Measurements from ENCODE around the gene LSP1. TPM values are rescaled to one million over a fixed set of nuclear protein-coding genes. Genes with fewer than 3 reads are reported as not detected.

The LSP1 gene
- total and polyA plus RNA-seq, 2 of the 13 experiments (the other 11 are each of a cell fraction or from before 2014, with no cell fraction given): 0.59 to 1.00 TPM

DNA sequence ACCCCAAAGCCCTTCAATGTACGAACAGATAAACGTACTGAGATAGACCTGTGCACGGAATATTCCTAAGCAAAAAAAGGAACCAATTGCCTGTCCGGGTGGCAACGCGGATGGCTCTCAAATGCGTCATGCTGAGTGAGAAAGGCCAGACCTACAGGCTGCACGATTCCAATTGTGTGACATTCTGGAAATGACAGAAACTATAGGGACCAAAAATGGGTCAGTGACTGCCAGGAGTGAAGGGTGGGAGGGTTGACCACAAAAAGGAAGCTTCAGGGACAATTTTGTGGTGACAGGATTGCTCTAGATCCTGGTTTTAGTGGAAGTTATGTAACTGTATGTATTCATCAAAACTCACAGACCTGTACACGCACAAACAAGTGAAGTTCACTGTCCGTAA is 42.1 kb upstream of the LSP1 start:
- H3K4me1 ChIP-seq (ENCODE audit: insufficient read depth, low read length): no peaks in the 10 kb centered on the region
- no peak overlapping the region for H3K4me2 ChIP-seq (ENCODE audit: low read depth, low read length)
- DNase-seq (ENCODE audit: low spot score): no peak
- WGBS (ENCODE audit: low lambda C conversion rate): 41% methylated on average over 10 of the region's 10 CpGs
- no peak overlapping the region for H3K9ac ChIP-seq (ENCODE audit: insufficient read depth, low read depth, low read length)
- H3K27ac ChIP-seq (ENCODE audit: extremely low read length, insufficient read depth, low read length): no peak overlapping the region
- CTCF ChIA-PET (ENCODE audit: low intra/inter-chr PET ratio, low total read pairs): no interaction called here
- H4K20me1 ChIP-seq (ENCODE audit: insufficient read depth, low read length): no peaks in the 10 kb centered on the region
- peaks cover 3 to 53% of the 10 kb centered on the region in 2 experiments; a peak in 3 of 5 replicates for H3K27me3 ChIP-seq (ENCODE audit: control insufficient read depth in 1 of 2, insufficient read depth in 2 of 2, low read length in 2 of 2)
- no peaks in the 10 kb centered on the region for H3K36me3 ChIP-seq (replicated peaks in 1 of 2; ENCODE audit: control insufficient read depth in 1 of 2, insufficient read depth in 2 of 2, low read length in 2 of 2)
- TF ChIP-seq KAT2B (IDR thresholded peaks at IDR 0.05; ENCODE audit: borderline replicate concordance, low read depth, low read length): no peak
- TF ChIP-seq, protein P1, sequence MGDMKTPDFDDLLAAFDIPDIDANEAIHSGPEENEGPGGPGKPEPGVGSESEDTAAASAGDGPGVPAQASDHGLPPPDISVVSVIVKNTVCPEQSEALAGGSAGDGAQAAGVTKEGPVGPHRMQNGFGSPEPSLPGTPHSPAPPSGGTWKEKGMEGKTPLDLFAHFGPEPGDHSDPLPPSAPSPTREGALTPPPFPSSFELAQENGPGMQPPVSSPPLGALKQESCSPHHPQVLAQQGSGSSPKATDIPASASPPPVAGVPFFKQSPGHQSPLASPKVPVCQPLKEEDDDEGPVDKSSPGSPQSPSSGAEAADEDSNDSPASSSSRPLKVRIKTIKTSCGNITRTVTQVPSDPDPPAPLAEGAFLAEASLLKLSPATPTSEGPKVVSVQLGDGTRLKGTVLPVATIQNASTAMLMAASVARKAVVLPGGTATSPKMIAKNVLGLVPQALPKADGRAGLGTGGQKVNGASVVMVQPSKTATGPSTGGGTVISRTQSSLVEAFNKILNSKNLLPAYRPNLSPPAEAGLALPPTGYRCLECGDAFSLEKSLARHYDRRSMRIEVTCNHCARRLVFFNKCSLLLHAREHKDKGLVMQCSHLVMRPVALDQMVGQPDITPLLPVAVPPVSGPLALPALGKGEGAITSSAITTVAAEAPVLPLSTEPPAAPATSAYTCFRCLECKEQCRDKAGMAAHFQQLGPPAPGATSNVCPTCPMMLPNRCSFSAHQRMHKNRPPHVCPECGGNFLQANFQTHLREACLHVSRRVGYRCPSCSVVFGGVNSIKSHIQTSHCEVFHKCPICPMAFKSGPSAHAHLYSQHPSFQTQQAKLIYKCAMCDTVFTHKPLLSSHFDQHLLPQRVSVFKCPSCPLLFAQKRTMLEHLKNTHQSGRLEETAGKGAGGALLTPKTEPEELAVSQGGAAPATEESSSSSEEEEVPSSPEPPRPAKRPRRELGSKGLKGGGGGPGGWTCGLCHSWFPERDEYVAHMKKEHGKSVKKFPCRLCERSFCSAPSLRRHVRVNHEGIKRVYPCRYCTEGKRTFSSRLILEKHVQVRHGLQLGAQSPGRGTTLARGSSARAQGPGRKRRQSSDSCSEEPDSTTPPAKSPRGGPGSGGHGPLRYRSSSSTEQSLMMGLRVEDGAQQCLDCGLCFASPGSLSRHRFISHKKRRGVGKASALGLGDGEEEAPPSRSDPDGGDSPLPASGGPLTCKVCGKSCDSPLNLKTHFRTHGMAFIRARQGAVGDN (CRISPR knock-in tag; IDR thresholded peaks at IDR 0.05): no peak
- no peak for TF ChIP-seq AGO2 (optimal IDR thresholded peaks at IDR 0.05; ENCODE audit: low read depth, low read length)
- no peak for TF ChIP-seq ZNF232 (CRISPR knock-in tag; IDR thresholded peaks at IDR 0.05; ENCODE audit: borderline replicate concordance)
- no peak for TF ChIP-seq RXRB (CRISPR knock-in tag; IDR thresholded peaks at IDR 0.05; ENCODE audit: borderline replicate concordance)
- no peak for TF ChIP-seq TOPORS (CRISPR knock-in tag; IDR thresholded peaks at IDR 0.05)
- TF ChIP-seq, protein P2, sequence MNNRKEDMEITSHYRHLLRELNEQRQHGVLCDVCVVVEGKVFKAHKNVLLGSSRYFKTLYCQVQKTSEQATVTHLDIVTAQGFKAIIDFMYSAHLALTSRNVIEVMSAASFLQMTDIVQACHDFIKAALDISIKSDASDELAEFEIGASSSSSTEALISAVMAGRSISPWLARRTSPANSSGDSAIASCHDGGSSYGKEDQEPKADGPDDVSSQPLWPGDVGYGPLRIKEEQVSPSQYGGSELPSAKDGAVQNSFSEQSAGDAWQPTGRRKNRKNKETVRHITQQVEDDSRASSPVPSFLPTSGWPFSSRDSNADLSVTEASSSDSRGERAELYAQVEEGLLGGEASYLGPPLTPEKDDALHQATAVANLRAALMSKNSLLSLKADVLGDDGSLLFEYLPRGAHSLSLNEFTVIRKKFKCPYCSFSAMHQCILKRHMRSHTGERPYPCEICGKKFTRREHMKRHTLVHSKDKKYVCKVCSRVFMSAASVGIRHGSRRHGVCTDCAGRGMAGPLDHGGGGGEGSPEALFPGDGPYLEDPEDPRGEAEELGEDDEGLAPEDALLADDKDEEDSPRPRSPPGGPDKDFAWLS (CRISPR knock-in tag; IDR thresholded peaks at IDR 0.05; ENCODE audit: borderline replicate concordance): no peak
- no peak for TF ChIP-seq KDM1A (CRISPR knock-in tag; IDR thresholded peaks at IDR 0.05)
- TF ChIP-seq HIVEP1 (CRISPR knock-in tag; IDR thresholded peaks at IDR 0.05): no peak
- TF ChIP-seq, protein P3, sequence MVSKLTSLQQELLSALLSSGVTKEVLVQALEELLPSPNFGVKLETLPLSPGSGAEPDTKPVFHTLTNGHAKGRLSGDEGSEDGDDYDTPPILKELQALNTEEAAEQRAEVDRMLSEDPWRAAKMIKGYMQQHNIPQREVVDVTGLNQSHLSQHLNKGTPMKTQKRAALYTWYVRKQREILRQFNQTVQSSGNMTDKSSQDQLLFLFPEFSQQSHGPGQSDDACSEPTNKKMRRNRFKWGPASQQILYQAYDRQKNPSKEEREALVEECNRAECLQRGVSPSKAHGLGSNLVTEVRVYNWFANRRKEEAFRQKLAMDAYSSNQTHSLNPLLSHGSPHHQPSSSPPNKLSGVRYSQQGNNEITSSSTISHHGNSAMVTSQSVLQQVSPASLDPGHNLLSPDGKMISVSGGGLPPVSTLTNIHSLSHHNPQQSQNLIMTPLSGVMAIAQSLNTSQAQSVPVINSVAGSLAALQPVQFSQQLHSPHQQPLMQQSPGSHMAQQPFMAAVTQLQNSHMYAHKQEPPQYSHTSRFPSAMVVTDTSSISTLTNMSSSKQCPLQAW (CRISPR knock-in tag; IDR thresholded peaks at IDR 0.05): no peak
- TF ChIP-seq ZNF138 (CRISPR knock-in tag; IDR thresholded peaks at IDR 0.05; ENCODE audit: low read depth): no peak
- no peak for TF ChIP-seq ZNF549 (CRISPR knock-in tag; IDR thresholded peaks at IDR 0.05)
- TF ChIP-seq ZNF580 (CRISPR knock-in tag; IDR thresholded peaks at IDR 0.05; ENCODE audit: borderline replicate concordance, low read depth): no peak
- TF ChIP-seq NFIB (CRISPR knock-in tag; IDR thresholded peaks at IDR 0.05; ENCODE audit: borderline replicate concordance): no peak
- no peak for TF ChIP-seq ZNF253 (CRISPR knock-in tag; IDR thresholded peaks at IDR 0.05; ENCODE audit: borderline replicate concordance)
- TF ChIP-seq IRF2 (CRISPR knock-in tag; IDR thresholded peaks at IDR 0.05): no peak
- TF ChIP-seq ZNF740 (CRISPR knock-in tag; IDR thresholded peaks at IDR 0.05): no peak
- TF ChIP-seq JUN (CRISPR knock-in tag; IDR thresholded peaks at IDR 0.05): no peak
- in situ Hi-C loops (cut with HindIII; ENCODE audit: extremely low pct_ligation_motif_present, low pct_unique_long_range_greater_than_20kb): no loop called here
- H3K9me3 ChIP-seq (ENCODE audit: low read length): no peaks in the 10 kb centered on the region
- no peaks in the 10 kb centered on the region for H3K79me2 ChIP-seq (ENCODE audit: insufficient read depth, low read length)
- POLR2A ChIA-PET: no interaction called here
- no peak overlapping the region for H3K4me3 ChIP-seq (replicated peaks in 1 of 3; ENCODE audit: insufficient read depth in 1 of 3, low read depth in 2 of 3, low read length in 3 of 3)
- FAIRE-seq: no peak
- no peak overlapping the region for H2AFZ ChIP-seq (ENCODE audit: low read length)
- ATAC-seq: no peak
- no TSS peak for BruUV-seq (replicated peaks)
- intact Hi-C loops (cut with micrococcal nuclease; ENCODE audit: unreplicated experiment): no loop called here

Data from HepG2 (cell line).